ENCODE measurements around the gene DUSP1.

Gene DUSP1

DNA sequence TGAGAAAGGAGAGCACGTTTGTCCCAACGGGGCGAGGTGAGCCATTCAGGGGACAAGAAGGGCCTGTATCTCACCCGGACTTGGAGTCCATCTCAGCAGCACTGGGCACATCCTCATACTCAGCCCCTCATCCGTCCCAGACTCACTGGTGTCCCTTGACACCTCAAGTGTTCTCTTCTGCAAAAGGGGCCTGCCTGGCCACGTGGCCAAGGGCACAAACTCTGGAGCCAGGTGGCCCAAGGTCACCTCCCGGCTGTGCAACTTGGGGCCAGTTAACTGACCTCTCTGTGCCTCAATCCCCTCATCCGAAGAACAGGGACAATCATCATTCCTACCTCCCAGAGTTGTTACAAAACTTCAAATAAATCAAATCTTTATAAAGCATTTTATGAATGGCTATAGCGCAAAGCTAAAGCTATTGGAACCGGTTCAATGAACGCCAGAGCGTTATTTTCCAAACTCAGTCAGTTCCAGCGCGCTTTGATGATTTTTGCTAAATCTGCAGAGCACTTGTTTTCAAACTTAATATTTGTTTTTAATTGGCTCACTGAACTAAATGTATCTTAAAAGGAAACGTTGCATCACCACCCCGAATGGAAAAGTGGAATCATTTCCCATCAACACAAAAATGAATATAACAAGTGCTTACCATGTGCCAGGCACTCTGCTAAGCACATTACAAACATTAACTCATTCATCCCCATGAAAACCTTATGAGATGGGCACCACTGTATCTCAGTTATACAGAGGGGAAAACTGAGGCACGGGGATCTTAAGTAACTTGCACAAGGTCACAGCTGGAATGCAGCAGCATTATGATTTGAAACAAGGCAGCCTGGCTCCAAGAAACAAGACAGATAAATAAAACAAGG is 49.3 kb downstream of the DUSP1 start:
- DNase-seq: no peak

DNA sequence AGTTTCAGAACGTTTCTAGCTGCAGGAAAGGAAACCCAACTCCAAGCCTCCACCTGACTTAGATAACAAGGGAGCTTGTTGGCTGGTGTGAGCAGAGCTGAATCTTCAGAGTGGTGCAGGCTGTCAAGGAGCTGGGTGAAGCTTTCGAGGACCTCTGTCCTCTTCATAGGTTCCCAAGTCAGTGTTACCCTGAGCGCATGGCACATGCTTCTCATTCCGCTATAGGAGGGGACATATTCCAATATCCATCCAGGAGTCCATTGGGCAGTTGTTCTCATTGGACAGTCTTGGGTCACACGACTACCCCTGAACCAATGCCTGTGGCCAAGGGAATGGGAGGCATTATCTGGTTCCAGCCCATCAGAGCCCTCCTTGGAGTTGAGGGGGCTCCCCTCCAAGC is 50.3 kb downstream of the DUSP1 start:
- DNase-seq: no peak

DNA sequence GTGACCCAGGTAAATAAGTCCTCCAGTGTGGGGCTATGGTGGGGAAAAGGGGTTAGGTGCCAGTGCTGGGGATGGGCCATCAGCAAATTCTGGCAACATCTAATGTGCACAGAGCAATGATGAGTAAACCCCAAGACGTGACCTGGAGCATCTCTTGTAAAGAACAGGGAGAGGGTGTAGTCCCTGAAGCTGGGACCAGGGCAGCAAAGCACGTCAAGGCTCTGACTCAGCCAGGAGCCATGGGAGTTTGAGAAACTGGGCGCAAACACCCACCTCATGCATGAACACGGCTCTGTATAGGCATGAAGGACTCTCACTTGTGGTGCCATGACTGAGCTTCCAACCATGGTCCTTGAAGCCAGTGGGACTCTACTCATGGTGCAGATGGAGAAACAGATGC is 51.8 kb downstream of the DUSP1 start:
- no peak for DNase-seq

DNA sequence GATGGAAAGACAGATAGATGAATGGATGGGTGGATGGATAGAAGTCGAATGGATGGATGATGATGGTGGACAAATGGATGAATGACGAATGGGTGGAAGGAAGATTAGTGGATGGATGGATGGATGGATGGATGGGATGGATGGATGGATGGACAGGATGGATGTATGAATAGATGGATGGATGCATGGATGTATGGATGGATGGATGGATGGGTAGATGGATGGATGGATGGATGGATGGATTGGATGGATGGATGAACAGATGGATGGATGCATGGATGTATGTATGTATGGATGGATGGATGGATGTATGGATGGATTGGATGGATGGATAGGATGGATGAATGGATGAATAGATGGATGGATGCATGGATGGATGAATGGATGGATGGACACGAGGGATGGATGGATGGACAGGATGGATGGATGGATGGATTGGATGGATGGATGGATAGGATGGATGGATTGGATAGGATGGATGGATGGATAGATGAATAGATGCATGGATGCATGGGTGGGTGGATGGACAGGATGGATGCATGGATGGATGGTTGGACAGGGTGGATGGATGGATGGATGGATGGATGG is 52.4 kb downstream of the DUSP1 start:
- no peak for DNase-seq
